ENCODE results near the gene CUX1. TPM values are rescaled to one million over a fixed set of nuclear protein-coding genes. Genes with fewer than 3 reads are reported as not detected.
A peak's percentile ranks its signal among the peaks of the same experiment; 100 is the strongest.
"Not testable (repeated sequence)": the region's sequence is repeated elsewhere in the genome, so short reads cannot be mapped to it uniquely, and the experiment has no call there.

The CUX1 gene
- total RNA-seq, 2 donors from 2014 or later, result 24.7 to 26.2 TPM

DNA sequence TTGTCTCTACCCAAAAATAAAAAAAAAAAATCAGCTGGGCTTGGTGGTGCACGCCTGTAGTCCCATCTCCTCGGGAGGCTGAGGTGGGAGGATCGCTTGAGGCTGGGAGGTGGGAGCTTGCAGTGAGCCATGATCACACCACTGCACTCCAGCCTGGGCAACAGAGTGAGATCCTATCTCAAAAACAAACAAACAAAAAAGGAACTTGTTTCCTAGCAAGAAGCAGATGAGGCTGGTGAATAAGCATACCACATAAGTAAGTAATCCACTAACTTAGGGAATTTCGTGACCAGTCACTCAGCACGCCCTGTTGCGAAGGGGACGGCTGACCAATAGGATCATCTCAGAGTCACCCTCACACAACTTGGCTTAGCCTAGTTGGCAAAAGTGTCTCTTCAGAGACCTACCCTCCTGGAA, 64.6 kb downstream of the CUX1 start:
- Mint-ChIP-seq H3K27ac (no peak overlapping the region), H3K27me3 (ENCODE audit: low read depth) (no peaks in the 10 kb centered on the region), H3K36me3 (ENCODE audit: insufficient read depth in 2 of 2) (no peaks in the 10 kb centered on the region), H3K4me1 (ENCODE audit: low read depth) (peaks cover 30% of the 10 kb centered on the region), H3K9me3 (no peaks in the 10 kb centered on the region), H3K4me3 (no peak overlapping the region)
- no peak for ATAC-seq (replicated peaks in 1 of 2)
- no peak for DNase-seq

DNA sequence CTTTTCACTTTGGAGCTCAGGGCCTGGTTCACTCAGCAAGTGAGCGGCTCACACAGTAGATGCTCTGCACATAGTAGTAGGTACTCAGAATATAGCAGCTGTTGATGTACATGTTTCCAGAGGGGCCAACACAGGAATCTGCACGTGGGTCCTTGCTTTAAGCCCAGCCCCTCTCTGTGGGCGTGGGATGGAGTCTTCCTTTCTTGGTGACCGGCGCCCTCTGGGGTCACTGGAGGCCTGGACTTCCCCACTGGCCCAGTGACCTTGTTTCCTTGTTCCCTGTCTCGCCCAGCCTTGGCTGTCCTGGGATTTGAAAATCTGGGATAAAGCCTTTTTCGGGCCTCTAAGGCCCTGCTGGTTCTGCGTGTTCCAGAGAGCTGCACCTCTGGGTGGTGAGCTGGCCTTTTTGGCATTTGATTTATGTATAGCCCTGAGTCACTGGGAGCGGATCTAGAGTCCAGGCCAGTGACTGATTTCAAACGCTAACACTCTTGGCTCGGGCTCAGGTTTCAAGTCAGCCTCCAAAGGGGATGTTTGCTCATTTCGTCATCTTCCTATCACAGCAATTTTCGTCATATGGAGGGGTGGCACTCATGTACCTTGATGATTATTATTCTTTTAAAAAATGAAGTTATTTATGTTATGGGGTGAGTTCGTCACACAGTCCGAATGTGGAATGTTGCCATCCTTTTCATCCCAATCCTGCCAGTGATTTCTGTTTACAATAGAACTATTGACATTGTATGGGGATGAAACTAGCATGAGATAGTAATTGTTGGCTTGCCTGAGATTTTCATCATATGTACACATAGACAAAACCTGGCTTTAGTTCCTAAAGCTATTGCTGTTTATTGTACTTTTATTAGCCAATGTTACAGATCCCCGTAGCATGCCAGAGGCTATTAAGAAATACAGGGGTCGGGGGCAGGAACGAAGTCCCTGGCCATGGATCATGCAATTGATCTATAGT, 65.5 kb downstream of the CUX1 start:
- Mint-ChIP-seq H3K36me3 (ENCODE audit: insufficient read depth in 2 of 2) (no peaks in the 10 kb centered on the region), H3K27ac (no peak overlapping the region), H3K4me1 (ENCODE audit: low read depth) (peaks cover 30% of the 10 kb centered on the region), H3K9me3 (no peaks in the 10 kb centered on the region), H3K4me3 (no peak overlapping the region), H3K27me3 (ENCODE audit: low read depth) (no peaks in the 10 kb centered on the region)
- ATAC-seq (replicated peaks in 1 of 2) (no peak), DNase-seq (no peak)

- no peak overlapping the region for H3K27ac Mint-ChIP-seq
- DNase-seq (no peak), ATAC-seq (replicated peaks in 1 of 2) (no peak)
- peaks cover 34% of the 10 kb centered on the region for H3K4me1 Mint-ChIP-seq (ENCODE audit: low read depth)
- no peaks in the 10 kb centered on the region for H3K9me3 Mint-ChIP-seq
- no peaks in the 10 kb centered on the region for H3K27me3 Mint-ChIP-seq (ENCODE audit: low read depth)
- no peaks in the 10 kb centered on the region for H3K36me3 Mint-ChIP-seq (ENCODE audit: insufficient read depth in 2 of 2)
- peak overlapping the region; percentile 3 to 12 for H3K4me3 Mint-ChIP-seq
Observed at GRCh38 chr7:101884671-101885596, 67.5 kb downstream of the CUX1 start.

DNA sequence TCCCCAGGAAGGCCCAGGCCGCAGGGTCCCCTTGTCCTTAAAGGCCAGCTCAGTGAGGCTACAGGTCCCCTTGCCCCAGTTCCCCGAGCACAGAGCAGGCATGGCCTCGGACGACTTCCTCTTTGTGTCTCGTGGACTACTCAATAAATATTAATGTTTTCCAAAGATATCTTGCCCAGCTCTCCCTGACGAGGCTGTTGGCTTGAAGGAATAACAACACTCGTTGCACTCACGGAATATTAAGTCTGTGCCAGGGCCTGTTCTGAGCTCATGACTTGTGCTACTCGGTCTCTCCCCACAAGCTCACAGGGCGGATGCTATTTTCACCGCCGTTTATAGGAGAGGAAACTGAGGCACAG, 68.2 kb downstream of the CUX1 start:
- no peaks in the 10 kb centered on the region for H3K9me3 Mint-ChIP-seq
- ATAC-seq (replicated peaks in 1 of 2) (no peak), DNase-seq (no peak)
- peaks cover 28% of the 10 kb centered on the region for H3K4me1 Mint-ChIP-seq (ENCODE audit: low read depth)
- H3K36me3 Mint-ChIP-seq (ENCODE audit: insufficient read depth in 2 of 2), result no peaks in the 10 kb centered on the region
- H3K27me3 Mint-ChIP-seq (ENCODE audit: low read depth), result no peaks in the 10 kb centered on the region
- H3K4me3 Mint-ChIP-seq, result no peak overlapping the region
- H3K27ac Mint-ChIP-seq, result no peak overlapping the region

DNA sequence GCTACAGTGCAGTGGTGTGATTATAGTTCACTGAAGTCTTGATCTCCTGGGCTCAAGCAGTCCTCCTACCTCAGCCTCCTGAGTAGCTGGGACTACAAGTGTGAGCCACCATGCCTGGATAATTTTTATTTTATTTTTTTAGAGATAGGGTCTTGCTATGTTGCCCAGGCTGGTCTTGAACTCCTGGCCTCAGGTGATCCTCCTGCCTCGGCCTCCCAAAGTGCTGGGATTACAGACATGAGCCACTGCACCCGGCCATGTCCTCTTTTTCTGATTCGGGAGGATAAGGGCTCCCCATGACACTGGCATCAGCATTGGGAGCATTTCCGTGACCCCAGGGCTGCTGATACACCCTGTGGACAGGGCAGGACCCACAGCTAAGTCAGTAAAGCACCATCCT, 69.9 kb downstream of the CUX1 start:
- not testable (repeated sequence) for ATAC-seq (replicated peaks in 1 of 2); H3K27me3 Mint-ChIP-seq (ENCODE audit: low read depth); H3K27ac Mint-ChIP-seq; H3K36me3 Mint-ChIP-seq (ENCODE audit: insufficient read depth in 2 of 2); H3K4me3 Mint-ChIP-seq; DNase-seq; H3K9me3 Mint-ChIP-seq
- H3K4me1 Mint-ChIP-seq (ENCODE audit: low read depth), result peaks cover 20% of the 10 kb centered on the region

GRCh38 chr7:101888564-101888963, 71.1 kb downstream of the CUX1 start:
- not testable (repeated sequence) for DNase-seq; H3K9me3 Mint-ChIP-seq; H3K27me3 Mint-ChIP-seq (ENCODE audit: low read depth); H3K4me3 Mint-ChIP-seq; H3K36me3 Mint-ChIP-seq (ENCODE audit: insufficient read depth in 2 of 2); ATAC-seq (replicated peaks in 1 of 2); H3K27ac Mint-ChIP-seq
- H3K4me1 Mint-ChIP-seq (ENCODE audit: low read depth), result peaks cover 20% of the 10 kb centered on the region

GRCh38 chr7:101890749-101891523, 73.5 kb downstream of the CUX1 start:
- Mint-ChIP-seq H3K27ac (no peak overlapping the region), H3K4me1 (ENCODE audit: low read depth) (peaks cover 10% of the 10 kb centered on the region), H3K27me3 (ENCODE audit: low read depth) (no peaks in the 10 kb centered on the region), H3K4me3 (no peak overlapping the region), H3K36me3 (ENCODE audit: insufficient read depth in 2 of 2) (no peaks in the 10 kb centered on the region), H3K9me3 (no peaks in the 10 kb centered on the region)
- DNase-seq (no peak), ATAC-seq (replicated peaks in 1 of 2) (no peak)

DNA sequence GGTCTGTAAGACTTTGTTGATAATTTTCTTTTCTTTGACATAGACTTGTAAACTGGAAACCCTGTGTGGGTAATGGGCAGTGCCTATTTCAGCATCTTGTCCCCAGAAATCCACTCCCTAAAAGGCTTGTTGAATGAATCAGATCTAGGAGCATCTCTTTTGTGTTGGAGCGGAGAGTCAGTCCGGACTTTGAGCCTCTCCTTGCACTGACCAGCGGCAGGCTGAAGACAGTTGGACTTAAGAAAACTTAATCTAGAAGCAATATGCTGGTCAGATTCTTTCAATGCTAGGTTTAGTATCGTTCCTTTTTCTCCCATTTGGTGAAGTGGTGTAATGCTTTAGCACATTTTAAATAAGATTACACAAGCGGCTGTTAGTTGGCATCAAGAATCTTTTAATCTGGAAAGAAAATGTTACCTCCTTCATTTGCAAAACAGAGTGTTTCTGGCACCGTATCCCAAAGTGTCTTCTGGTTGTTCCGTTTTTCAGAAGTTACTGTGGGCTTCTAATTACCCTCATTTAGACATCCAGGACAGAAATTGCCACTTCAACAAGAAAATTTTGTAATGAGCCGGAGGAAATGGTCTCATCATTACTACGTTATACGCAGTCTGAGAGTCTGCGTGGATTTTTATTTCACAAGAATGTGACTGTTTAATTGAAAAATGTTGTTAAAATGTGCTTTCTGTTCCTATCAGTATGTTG, 74.7 kb downstream of the CUX1 start:
- ATAC-seq (replicated peaks in 1 of 2) (no peak), DNase-seq (no peak)
- Mint-ChIP-seq H3K36me3 (ENCODE audit: insufficient read depth in 2 of 2) (no peaks in the 10 kb centered on the region), H3K9me3 (no peaks in the 10 kb centered on the region), H3K4me3 (no peak overlapping the region), H3K27me3 (ENCODE audit: low read depth) (no peaks in the 10 kb centered on the region), H3K27ac (no peak overlapping the region), H3K4me1 (ENCODE audit: low read depth) (peaks cover 10% of the 10 kb centered on the region)

- Mint-ChIP-seq H3K27ac (no peak overlapping the region), H3K4me1 (ENCODE audit: low read depth) (peaks cover 6% of the 10 kb centered on the region), H3K4me3 (no peak overlapping the region), H3K27me3 (ENCODE audit: low read depth) (no peaks in the 10 kb centered on the region), H3K9me3 (no peaks in the 10 kb centered on the region), H3K36me3 (ENCODE audit: insufficient read depth in 2 of 2) (no peaks in the 10 kb centered on the region)
- ATAC-seq (replicated peaks in 1 of 2) (no peak), DNase-seq (no peak)
Observed at GRCh38 chr7:101893341-101894082, 76.1 kb downstream of the CUX1 start.

GRCh38 chr7:101896316-101896715, 78.9 kb downstream of the CUX1 start:
- Mint-ChIP-seq H3K4me1 (ENCODE audit: low read depth) (peaks cover 6% of the 10 kb centered on the region), H3K4me3 (no peak overlapping the region), H3K27ac (no peak overlapping the region), H3K36me3 (ENCODE audit: insufficient read depth in 2 of 2) (no peaks in the 10 kb centered on the region), H3K9me3 (no peaks in the 10 kb centered on the region), H3K27me3 (ENCODE audit: low read depth) (no peaks in the 10 kb centered on the region)
- no peak for ATAC-seq (replicated peaks in 1 of 2)
- no peak for DNase-seq

GRCh38 chr7:101896941-101897340, 79.5 kb downstream of the CUX1 start:
- ATAC-seq (replicated peaks in 1 of 2) (no peak), DNase-seq (no peak)
- no peak overlapping the region for H3K4me3 Mint-ChIP-seq
- no peaks in the 10 kb centered on the region for H3K27me3 Mint-ChIP-seq (ENCODE audit: low read depth)
- H3K4me1 Mint-ChIP-seq (ENCODE audit: low read depth), result peaks cover 6% of the 10 kb centered on the region
- H3K9me3 Mint-ChIP-seq, result no peaks in the 10 kb centered on the region
- no peaks in the 10 kb centered on the region for H3K36me3 Mint-ChIP-seq (ENCODE audit: insufficient read depth in 2 of 2)
- H3K27ac Mint-ChIP-seq, result no peak overlapping the region

DNA sequence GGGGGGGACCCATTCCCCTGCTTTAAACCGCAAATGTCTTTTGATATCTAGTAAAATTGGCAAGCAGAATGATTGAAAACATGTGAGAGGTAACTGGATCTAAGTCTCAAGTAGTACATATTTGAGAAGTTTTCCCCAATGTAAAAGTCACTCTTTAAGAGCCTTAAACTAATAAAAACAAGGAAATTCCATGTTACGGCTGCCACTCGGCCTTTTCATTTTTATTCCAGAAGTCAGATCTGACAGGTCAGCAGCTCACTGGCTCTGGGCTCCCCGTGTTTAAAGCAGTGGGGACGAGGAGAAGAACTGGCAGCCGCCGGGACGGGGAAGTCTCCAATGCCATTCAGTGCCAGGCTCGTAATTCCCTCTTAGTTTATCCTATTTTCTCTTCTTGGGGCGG, 80.7 kb downstream of the CUX1 start:
- H3K27ac Mint-ChIP-seq, result no peak overlapping the region
- no peak overlapping the region for H3K4me3 Mint-ChIP-seq

More for the DNA sequence above, 80.7 kb downstream of the CUX1 start:
- no peaks in the 10 kb centered on the region for H3K9me3 Mint-ChIP-seq
- H3K27me3 Mint-ChIP-seq (ENCODE audit: low read depth), result no peaks in the 10 kb centered on the region
- ATAC-seq (replicated peaks in 1 of 2) (no peak), DNase-seq (no peak)
- peaks cover 15% of the 10 kb centered on the region for H3K4me1 Mint-ChIP-seq (ENCODE audit: low read depth)
- H3K36me3 Mint-ChIP-seq (ENCODE audit: insufficient read depth in 2 of 2), result no peaks in the 10 kb centered on the region
